Activated CD4-positive, alpha-beta T cell treated with anti-CD3 and anti-CD28 coated beads for 4 hours (primary cell): Measurements from ENCODE around the gene ULK2.
"Not testable (repeated sequence)": the region's sequence is repeated elsewhere in the genome, so short reads cannot be mapped to it uniquely, and the experiment has no call there.

Experiments used
- DNase-seq, 2 donors: peaks; one replicate each; pipeline ENCODE4 v3.0.0-alpha.2; 2020

The ULK2 gene

GRCh38 chr17:19766016-19766415, 101.7 kb downstream of the ULK2 start:
- DNase-seq = no peak

- DNase-seq = not testable (repeated sequence)
Observed at GRCh38 chr17:19763991-19764390, 103.7 kb downstream of the ULK2 start.

- no peak for DNase-seq
Observed at GRCh38 chr17:19763416-19763815, 104.3 kb downstream of the ULK2 start.

GRCh38 chr17:19762515-19762961, 105.2 kb downstream of the ULK2 start:
- peak; percentile 38 to 65 for DNase-seq

- no peak for DNase-seq
Observed at GRCh38 chr17:19760746-19761145, 107.0 kb downstream of the ULK2 start.

- DNase-seq = no peak
Observed at GRCh38 chr17:19759568-19760549, 107.9 kb downstream of the ULK2 start.

GRCh38 chr17:19757536-19758180, 110.1 kb downstream of the ULK2 start:
- DNase-seq = no peak

GRCh38 chr17:19756546-19756945, 111.2 kb downstream of the ULK2 start:
- no peak for DNase-seq

- DNase-seq = no peak
Observed at GRCh38 chr17:19755821-19756510, 111.8 kb downstream of the ULK2 start.

- no peak for DNase-seq
Observed at GRCh38 chr17:19755392-19755791, 112.3 kb downstream of the ULK2 start.

- DNase-seq = no peak
Observed at GRCh38 chr17:19753661-19754463, 113.9 kb downstream of the ULK2 start.

GRCh38 chr17:19753051-19753509, 114.7 kb downstream of the ULK2 start:
- DNase-seq = no peak

- DNase-seq = no peak
Observed at GRCh38 chr17:19752216-19753050, 115.3 kb downstream of the ULK2 start.

GRCh38 chr17:19750835-19751234, 116.9 kb downstream of the ULK2 start:
- DNase-seq = no peak

- DNase-seq = no peak
Observed at GRCh38 chr17:19750020-19750572, 117.6 kb downstream of the ULK2 start.

GRCh38 chr17:19748807-19749193, 118.9 kb downstream of the ULK2 start:
- DNase-seq = no peak

- no peak for DNase-seq
Observed at GRCh38 chr17:19747829-19748806, 119.6 kb downstream of the ULK2 start, which contains the start of gene ALDH3A1. ALDH3A1 (minus strand) TSS chr17:19748298; CDS start chr17:19745129, 3,169 bp downstream.

GRCh38 chr17:19747159-19747719, 120.5 kb downstream of the ULK2 start:
- no peak for DNase-seq

- DNase-seq = no peak
Observed at GRCh38 chr17:19746517-19746916, 121.2 kb downstream of the ULK2 start.
